ENCODE results near the gene ZBTB17.
A peak's percentile ranks its signal among the peaks of the same experiment; 100 is the strongest.

GRCh38 chr1:15939181-15940109 lies 36.5 kb downstream of the ZBTB17 start:
- no peak for TF ChIP-seq BACH1 (tag; IDR thresholded peaks at IDR 0.05)
- no peak for TF ChIP-seq ARNT (IDR thresholded peaks at IDR 0.05)
- TF ChIP-seq ZSCAN29 (IDR thresholded peaks at IDR 0.05): no peak
- TF ChIP-seq POLR2A (conservative IDR thresholded peaks at IDR 0.05): peak; percentile 59; the same call in 1 of the 2 replicates
- TF ChIP-seq ZNF592 (IDR thresholded peaks at IDR 0.05): no peak
- TF ChIP-seq SIN3A (IDR thresholded peaks at IDR 0.05; ENCODE audit: borderline replicate concordance in 2 of 2, control insufficient read depth in 1 of 2, low read depth in 2 of 2, low read length in 2 of 2): no peak
- no peak for TF ChIP-seq ELF1 (tag; IDR thresholded peaks at IDR 0.05)
- TF ChIP-seq ZHX1 (conservative IDR thresholded peaks at IDR 0.05; ENCODE audit: low read length): no peak
- no peak for TF ChIP-seq EP300 (IDR thresholded peaks at IDR 0.05; ENCODE audit: low read length)
- TF ChIP-seq FOXP4 (CRISPR knock-in tag; IDR thresholded peaks at IDR 0.05; ENCODE audit: borderline replicate concordance): no peak

Data from K562 (cell line).